ENCODE measurements around the gene CD200.
"Not testable (repeated sequence)": the region's sequence is repeated elsewhere in the genome, so short reads cannot be mapped to it uniquely, and the experiment has no call there.

Gene CD200

GRCh38 chr3:112390783-112391641 lies 58.1 kb downstream of the CD200 start:
- peak; percentile 48 for DNase-seq (ENCODE audit: low spot score)

- no peak for DNase-seq (ENCODE audit: low spot score)
Measured at GRCh38 chr3:112391648-112392047, 58.7 kb downstream of the CD200 start.

GRCh38 chr3:112392393-112393359 lies 59.7 kb downstream of the CD200 start:
- no peak for DNase-seq (ENCODE audit: low spot score)

GRCh38 chr3:112393360-112393728 lies 60.4 kb downstream of the CD200 start:
- DNase-seq (ENCODE audit: low spot score), result no peak

GRCh38 chr3:112394003-112394640 lies 61.2 kb downstream of the CD200 start:
- no peak for DNase-seq (ENCODE audit: low spot score)

- peak; percentile 41 for DNase-seq (ENCODE audit: low spot score)
Measured at GRCh38 chr3:112395181-112395895, 62.4 kb downstream of the CD200 start.

- no peak for DNase-seq (ENCODE audit: low spot score)
Measured at GRCh38 chr3:112395896-112396290, 62.9 kb downstream of the CD200 start.

- DNase-seq (ENCODE audit: low spot score), result no peak
Measured at GRCh38 chr3:112397556-112397955, 64.6 kb downstream of the CD200 start.

GRCh38 chr3:112399064-112399463 lies 66.1 kb downstream of the CD200 start:
- DNase-seq (ENCODE audit: low spot score), result no peak

- not testable (repeated sequence) for DNase-seq (ENCODE audit: low spot score)
Measured at GRCh38 chr3:112399554-112399953, 66.6 kb downstream of the CD200 start.

GRCh38 chr3:112400317-112400716 lies 67.4 kb downstream of the CD200 start:
- not testable (repeated sequence) for DNase-seq (ENCODE audit: low spot score)

- DNase-seq (ENCODE audit: low spot score), result no peak
Measured at GRCh38 chr3:112401617-112402016, 68.7 kb downstream of the CD200 start.

GRCh38 chr3:112403103-112403502 lies 70.1 kb downstream of the CD200 start:
- DNase-seq (ENCODE audit: low spot score), result no peak

GRCh38 chr3:112404924-112405549 lies 72.1 kb downstream of the CD200 start:
- not testable (repeated sequence) for DNase-seq (ENCODE audit: low spot score)

- peak; percentile 7 for DNase-seq (ENCODE audit: low spot score)
Measured at GRCh38 chr3:112405845-112406244, 72.9 kb downstream of the CD200 start.

GRCh38 chr3:112407214-112407887 lies 74.4 kb downstream of the CD200 start:
- no peak for DNase-seq (ENCODE audit: low spot score)

GRCh38 chr3:112407888-112408702 lies 75.1 kb downstream of the CD200 start:
- DNase-seq (ENCODE audit: low spot score), result no peak

- no peak for DNase-seq (ENCODE audit: low spot score)
Measured at GRCh38 chr3:112409041-112409440, 76.1 kb downstream of the CD200 start.

GRCh38 chr3:112411425-112411824 lies 78.5 kb downstream of the CD200 start:
- no peak for DNase-seq (ENCODE audit: low spot score)
